Measurements from ENCODE around the gene LMO1.
A peak's percentile ranks its signal among the peaks of the same experiment; 100 is the strongest.

The LMO1 gene

GRCh38 chr11:8235925-8236324 is 27.8 kb downstream of the LMO1 start:
- no peak overlapping the region for H3K4me3 ChIP-seq (ENCODE audit: low read depth, low read length)
- no peak for TF ChIP-seq CTCF (conservative IDR thresholded peaks at IDR 0.05; ENCODE audit: low read depth, low read length)
- DNase-seq (ENCODE audit: low read depth), result no peak

GRCh38 chr11:8234910-8235309 is 28.8 kb downstream of the LMO1 start:
- H3K4me3 ChIP-seq (ENCODE audit: low read depth, low read length), result no peak overlapping the region
- no peak for TF ChIP-seq CTCF (conservative IDR thresholded peaks at IDR 0.05; ENCODE audit: low read depth, low read length)
- DNase-seq (ENCODE audit: low read depth), result no peak

- TF ChIP-seq CTCF (conservative IDR thresholded peaks at IDR 0.05; ENCODE audit: low read depth, low read length), result no peak
- no peak for DNase-seq (ENCODE audit: low read depth)
- H3K4me3 ChIP-seq (ENCODE audit: low read depth, low read length), result no peak overlapping the region
These were observed 29.3 kb downstream of the LMO1 start for GRCh38 chr11:8234425-8234821.

- DNase-seq (ENCODE audit: low read depth), result peak; percentile 42
- H3K4me3 ChIP-seq (ENCODE audit: low read depth, low read length), result no peak overlapping the region
- no peak for TF ChIP-seq CTCF (conservative IDR thresholded peaks at IDR 0.05; ENCODE audit: low read depth, low read length)
These were observed 29.8 kb downstream of the LMO1 start for GRCh38 chr11:8233691-8234424.

- TF ChIP-seq CTCF (conservative IDR thresholded peaks at IDR 0.05; ENCODE audit: low read depth, low read length), result no peak
- no peak overlapping the region for H3K4me3 ChIP-seq (ENCODE audit: low read depth, low read length)
- DNase-seq (ENCODE audit: low read depth), result no peak
These were observed 30.6 kb downstream of the LMO1 start for GRCh38 chr11:8232849-8233606.

GRCh38 chr11:8232414-8232813 is 31.3 kb downstream of the LMO1 start:
- H3K4me3 ChIP-seq (ENCODE audit: low read depth, low read length), result no peak overlapping the region
- no peak for DNase-seq (ENCODE audit: low read depth)
- no peak for TF ChIP-seq CTCF (conservative IDR thresholded peaks at IDR 0.05; ENCODE audit: low read depth, low read length)

Data from choroid plexus epithelial cell (primary cell).